ENCODE measurements around the gene MPST. TPM values are rescaled to one million over a fixed set of nuclear protein-coding genes. Genes with fewer than 3 reads are reported as not detected.

The MPST gene
- total RNA-seq, 2 experiments from 2014 or later, result 1.7 to 1.8 TPM

DNA sequence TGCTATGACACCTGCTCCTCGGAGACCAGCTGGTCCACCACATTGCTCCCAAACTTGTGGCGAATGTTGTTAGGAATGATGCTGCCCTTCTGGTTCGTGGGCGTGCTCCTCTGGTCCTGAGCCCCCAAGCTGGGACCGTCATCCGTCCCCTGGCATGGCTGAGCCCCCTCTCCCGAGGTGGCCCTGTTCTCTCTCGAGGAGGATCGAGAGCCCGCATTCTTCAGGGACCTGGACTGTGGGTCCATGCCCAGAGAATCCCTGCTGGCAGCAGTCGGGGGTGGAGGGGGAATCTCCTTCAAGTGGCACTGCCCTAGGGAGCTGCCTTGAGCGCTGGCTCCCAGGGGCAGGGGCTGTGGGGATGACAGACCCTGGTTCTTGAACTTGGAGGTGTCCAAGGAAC, 17.7 kb upstream of the MPST start:
- ATAC-seq (ENCODE audit: poor library complexity) (no peak), DNase-seq (no peak)
- Histone ChIP-seq H3K9me3 (ENCODE audit: control insufficient read depth in 1 of 2, insufficient read depth in 1 of 2, low read length in 2 of 2) (no peaks in the 10 kb centered on the region), H3K27ac (ENCODE audit: low read depth in 1 of 2, low read length in 2 of 2) (no peak overlapping the region), H3K4me3 (ENCODE audit: low read length) (no peak overlapping the region), H3K4me1 (ENCODE audit: insufficient read depth, low read length) (no peaks in the 10 kb centered on the region), H3K36me3 (ENCODE audit: insufficient read depth, low read length) (no peaks in the 10 kb centered on the region), H3K27me3 (ENCODE audit: control insufficient read depth in 1 of 2, insufficient read depth in 2 of 2, low read length in 2 of 2) (no peaks in the 10 kb centered on the region)
- Mint-ChIP-seq H3K9me3 (no peaks in the 10 kb centered on the region), H3K36me3 (ENCODE audit: low read depth) (no peaks in the 10 kb centered on the region), H3K4me3 (no peak overlapping the region), H3K27ac (no peak overlapping the region), H3K27me3 (peaks cover 17% of the 10 kb centered on the region), H3K4me1 (ENCODE audit: low read depth) (no peaks in the 10 kb centered on the region)
- CTCF ChIA-PET, result no interaction called here
- TF ChIP-seq, protein P1, sequence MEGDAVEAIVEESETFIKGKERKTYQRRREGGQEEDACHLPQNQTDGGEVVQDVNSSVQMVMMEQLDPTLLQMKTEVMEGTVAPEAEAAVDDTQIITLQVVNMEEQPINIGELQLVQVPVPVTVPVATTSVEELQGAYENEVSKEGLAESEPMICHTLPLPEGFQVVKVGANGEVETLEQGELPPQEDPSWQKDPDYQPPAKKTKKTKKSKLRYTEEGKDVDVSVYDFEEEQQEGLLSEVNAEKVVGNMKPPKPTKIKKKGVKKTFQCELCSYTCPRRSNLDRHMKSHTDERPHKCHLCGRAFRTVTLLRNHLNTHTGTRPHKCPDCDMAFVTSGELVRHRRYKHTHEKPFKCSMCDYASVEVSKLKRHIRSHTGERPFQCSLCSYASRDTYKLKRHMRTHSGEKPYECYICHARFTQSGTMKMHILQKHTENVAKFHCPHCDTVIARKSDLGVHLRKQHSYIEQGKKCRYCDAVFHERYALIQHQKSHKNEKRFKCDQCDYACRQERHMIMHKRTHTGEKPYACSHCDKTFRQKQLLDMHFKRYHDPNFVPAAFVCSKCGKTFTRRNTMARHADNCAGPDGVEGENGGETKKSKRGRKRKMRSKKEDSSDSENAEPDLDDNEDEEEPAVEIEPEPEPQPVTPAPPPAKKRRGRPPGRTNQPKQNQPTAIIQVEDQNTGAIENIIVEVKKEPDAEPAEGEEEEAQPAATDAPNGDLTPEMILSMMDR (IDR thresholded peaks at IDR 0.05), result no peak
- POLR2A ChIA-PET, result no interaction called here
- intact Hi-C loops (cut with DNase I, micrococcal nuclease), result no loop called here

DNA sequence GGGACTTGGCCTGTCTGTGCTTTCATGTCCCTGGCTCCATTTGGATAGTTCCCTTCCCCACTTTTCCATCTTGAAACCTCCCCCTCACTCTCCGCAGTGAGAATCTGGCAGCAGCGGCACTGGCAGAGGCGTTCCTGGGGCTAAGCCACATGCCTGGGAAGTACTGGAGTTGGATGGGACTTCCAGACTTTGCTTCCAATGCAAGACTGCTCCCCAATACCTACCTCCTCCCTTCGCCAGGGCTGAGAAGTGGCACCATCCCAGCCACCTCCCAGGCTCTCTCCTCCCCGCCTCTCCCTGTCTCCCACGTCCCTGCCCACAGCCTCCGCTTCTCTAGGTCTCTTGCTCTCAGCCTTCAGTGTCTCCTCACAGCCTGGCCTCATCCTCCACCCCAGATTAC, 16.9 kb upstream of the MPST start:
- Histone ChIP-seq H3K9me3 (ENCODE audit: control insufficient read depth in 1 of 2, insufficient read depth in 1 of 2, low read length in 2 of 2) (no peaks in the 10 kb centered on the region), H3K4me1 (ENCODE audit: insufficient read depth, low read length) (no peaks in the 10 kb centered on the region), H3K27ac (ENCODE audit: low read depth in 1 of 2, low read length in 2 of 2) (no peak overlapping the region), H3K4me3 (ENCODE audit: low read length) (no peak overlapping the region), H3K36me3 (ENCODE audit: insufficient read depth, low read length) (no peaks in the 10 kb centered on the region), H3K27me3 (ENCODE audit: control insufficient read depth in 1 of 2, insufficient read depth in 2 of 2, low read length in 2 of 2) (no peaks in the 10 kb centered on the region)
- no peaks in the 10 kb centered on the region for H3K36me3 Mint-ChIP-seq (ENCODE audit: low read depth)
- peaks cover 24% of the 10 kb centered on the region for H3K27me3 Mint-ChIP-seq
- H3K4me1 Mint-ChIP-seq (ENCODE audit: low read depth), result no peaks in the 10 kb centered on the region
- no peaks in the 10 kb centered on the region for H3K9me3 Mint-ChIP-seq
- POLR2A ChIA-PET, result no interaction called here
- intact Hi-C loops (cut with DNase I, micrococcal nuclease), result no loop called here
- TF ChIP-seq, protein P1 (IDR thresholded peaks at IDR 0.05), result no peak
- CTCF ChIA-PET, result no interaction called here
- ATAC-seq (ENCODE audit: poor library complexity) (no peak), DNase-seq (no peak)
- H3K27ac Mint-ChIP-seq, result no peak overlapping the region
- H3K4me3 Mint-ChIP-seq, result no peak overlapping the region

DNA sequence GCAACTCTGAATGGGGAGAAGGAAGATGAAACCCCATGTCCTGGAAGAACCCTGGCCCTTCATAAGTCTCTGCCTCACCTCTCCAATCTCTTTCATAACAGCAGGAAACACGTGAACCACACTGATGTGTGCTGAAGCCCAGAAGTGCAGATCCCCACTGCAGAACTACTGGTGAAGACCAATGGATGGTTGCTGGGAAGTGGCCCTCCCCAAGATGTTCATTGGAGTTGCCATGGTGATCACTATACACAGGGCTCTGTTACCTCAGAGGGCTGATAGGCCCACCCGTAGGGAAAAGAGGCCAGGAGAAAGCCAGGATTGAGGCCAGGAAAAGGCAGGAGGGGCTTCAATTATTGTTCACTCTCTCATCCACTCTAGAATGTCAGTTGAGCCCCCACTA, 11.9 kb upstream of the MPST start:
- no peaks in the 10 kb centered on the region for H3K4me1 Mint-ChIP-seq (ENCODE audit: low read depth)
- peaks cover 0 to 2% of the 10 kb centered on the region in 2 experiments for H3K27me3 ChIP-seq (ENCODE audit: control insufficient read depth in 1 of 2, insufficient read depth in 2 of 2, low read length in 2 of 2)
- H3K36me3 ChIP-seq (ENCODE audit: insufficient read depth, low read length), result no peaks in the 10 kb centered on the region
- no peak overlapping the region for H3K4me3 ChIP-seq (ENCODE audit: low read length)
- no peaks in the 10 kb centered on the region for H3K4me1 ChIP-seq (ENCODE audit: insufficient read depth, low read length)
- ChIA-PET POLR2A (no interaction called here), CTCF (no interaction called here)
- H3K9me3 ChIP-seq (ENCODE audit: control insufficient read depth in 1 of 2, insufficient read depth in 1 of 2, low read length in 2 of 2), result no peaks in the 10 kb centered on the region
- no peaks in the 10 kb centered on the region for H3K36me3 Mint-ChIP-seq (ENCODE audit: low read depth)
- intact Hi-C loops (cut with DNase I, micrococcal nuclease), result no loop called here
- H3K4me3 Mint-ChIP-seq, result no peak overlapping the region
- no peak for ATAC-seq (ENCODE audit: poor library complexity)
- H3K9me3 Mint-ChIP-seq, result no peaks in the 10 kb centered on the region
- no peak overlapping the region for H3K27ac Mint-ChIP-seq
- peaks cover 23% of the 10 kb centered on the region for H3K27me3 Mint-ChIP-seq
- H3K27ac ChIP-seq (ENCODE audit: low read depth in 1 of 2, low read length in 2 of 2), result no peak overlapping the region
- TF ChIP-seq, protein P1 (IDR thresholded peaks at IDR 0.05), result no peak
- no peak for DNase-seq

Data from CD4-positive, alpha-beta T cell (primary cell).